Pancreas (tissue), 10 donors: ENCODE data around the gene MORN5. TPM values are rescaled to one million over a fixed set of nuclear protein-coding genes. Genes with fewer than 3 reads are reported as not detected.

Source experiments
- ATAC-seq, 4 donors: fragments of 200-7000 bp; cut with Tn5 transposase; one replicate each; pipeline versions ENCODE4 v1.8.0 to v1.9.1; 2020; ENCODE audit warnings: mild to moderate bottlenecking in 4 of 4, moderate library complexity in 4 of 4
- DNase-seq, 6 donors: peaks; one replicate each; pipeline ENCODE4 v3.0.0-alpha.2; 2020
- FAIRE-seq: peaks from 2 replicates; lab custom pipeline; 2012; peaks lifted over from hg19 to GRCh38; lab: Jason Lieb, UNC
- H3K27ac ChIP-seq, 4 donors: fragments of 200-600 bp; sonication (generic); 1 replicate in 3 of 4; 2 replicates in 1 of 4; pipeline versions ENCODE4 v1.5.0 to v1.8.0; 2020
- H3K27me3 ChIP-seq, 4 donors: fragments of 200-600 bp; one replicate each; pipeline ENCODE4 v1.8.0; 2021
- H3K36me3 ChIP-seq, 3 donors: fragments of 200-600 bp; sonication (generic) in 1 of 3; one replicate each; pipeline versions ENCODE4 v1.5.0 to v1.8.0; 2020 to 2021
- H3K4me1 ChIP-seq, 3 donors: fragments of 200-600 bp; one replicate each; pipeline ENCODE4 v1.8.0; 2021
- H3K4me3 ChIP-seq, 4 donors: fragments of 200-600 bp; sonication (generic) in 2 of 4; one replicate each; pipeline versions ENCODE4 v1.5.0 to v1.8.0; 2020 to 2021
- H3K9me3 ChIP-seq, 4 donors: fragments of 200-600 bp; one replicate each; pipeline ENCODE4 v1.8.0; 2021
- WGBS, 2 donors: extraction: QIAGEN DNeasy Blood & Tissue Kit; methylation state at CpG; one replicate each; pipeline ENCODE4 v1.1.7; 2013; 5-methylcytosine and 5-hydroxymethylcytosine counted together
- intact Hi-C, 3 donors: fragments of 100-400 bp; cut with DNase I; formaldehyde crosslinking; loops; one replicate each; pipeline versions ENCODE4 v1.11.1 to v1.14.2; 2022
- polyA plus RNA-seq, 2 donors: library from polyadenylated mRNA; stranded (reverse); fragments of 200-250 nt; gene quantifications; one replicate each; pipeline ENCODE4 v1.2.3, GENCODE V29; 2013
- total RNA-seq, 6 donors: library from RNA; stranded (reverse); fragmentation: NEBNext Ultra II Directional in 4 of 6; extraction: Animal tissue kit (Norgen Biotek cat#: 25700) in 4 of 6; gene quantifications; one replicate each; pipeline versions ENCODE4 v1.2.1 to v1.2.4, GENCODE V29; 2021 to 2023
- TF ChIP-seq, protein P1 (sequence below), 4 donors: fragments of 200-600 bp; sonication (generic) in 3 of 4; IDR thresholded peaks; one replicate each; pipeline versions ENCODE4 v1.5.0 to v1.8.0; 2021; ENCODE audit warnings: antibody characterized with exemption in 4 of 4
- donor health status: healthy with polysubstance abuse.
- donor health status: DM: no; HTN: no; CAD: no; lungs with moderate emphysema.
- donor health status: DM: no; HTN: no; CAD: no.
- donor health status: control.
- donor health status: control.
- donor health status: Bipolar disorder and iron deficiency.
- donor health status: DM: yes; HTN: yes; CAD: no.
- donor health status: DM: no; HTN: no; CAD: no.
- donor health status: DM: no; HTN: no; CAD: no.
- donor health status: DM: yes; HTN: yes; CAD: no.

Gene MORN5
- total and polyA plus RNA-seq, 8 donors = 0.45 to 0.79 (median 0.71) TPM; not detected in 5

DNA sequence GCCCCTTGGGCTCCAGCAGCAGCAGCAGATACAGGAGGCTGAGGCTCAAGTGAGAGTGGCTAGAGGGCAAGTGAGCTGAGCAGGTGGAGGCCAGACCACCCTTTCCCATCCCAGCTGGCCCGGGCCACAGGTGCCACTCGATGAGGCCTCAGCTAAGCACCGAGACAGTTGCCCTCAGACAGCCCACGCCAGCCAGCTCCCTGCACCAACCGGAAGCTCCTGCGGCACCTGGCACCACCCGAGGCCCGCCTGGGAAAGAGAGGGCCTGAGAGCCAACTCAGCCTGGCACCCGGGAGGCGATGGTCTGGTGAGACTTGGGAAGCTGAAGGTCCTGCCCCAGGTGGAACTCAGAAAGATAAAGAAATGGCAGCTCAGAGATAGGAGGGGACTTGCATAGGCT, 38.3 kb upstream of the MORN5 start:
- peak in 2 of 6 donors; percentile 33 to 53 for DNase-seq
- TF ChIP-seq, protein P1, sequence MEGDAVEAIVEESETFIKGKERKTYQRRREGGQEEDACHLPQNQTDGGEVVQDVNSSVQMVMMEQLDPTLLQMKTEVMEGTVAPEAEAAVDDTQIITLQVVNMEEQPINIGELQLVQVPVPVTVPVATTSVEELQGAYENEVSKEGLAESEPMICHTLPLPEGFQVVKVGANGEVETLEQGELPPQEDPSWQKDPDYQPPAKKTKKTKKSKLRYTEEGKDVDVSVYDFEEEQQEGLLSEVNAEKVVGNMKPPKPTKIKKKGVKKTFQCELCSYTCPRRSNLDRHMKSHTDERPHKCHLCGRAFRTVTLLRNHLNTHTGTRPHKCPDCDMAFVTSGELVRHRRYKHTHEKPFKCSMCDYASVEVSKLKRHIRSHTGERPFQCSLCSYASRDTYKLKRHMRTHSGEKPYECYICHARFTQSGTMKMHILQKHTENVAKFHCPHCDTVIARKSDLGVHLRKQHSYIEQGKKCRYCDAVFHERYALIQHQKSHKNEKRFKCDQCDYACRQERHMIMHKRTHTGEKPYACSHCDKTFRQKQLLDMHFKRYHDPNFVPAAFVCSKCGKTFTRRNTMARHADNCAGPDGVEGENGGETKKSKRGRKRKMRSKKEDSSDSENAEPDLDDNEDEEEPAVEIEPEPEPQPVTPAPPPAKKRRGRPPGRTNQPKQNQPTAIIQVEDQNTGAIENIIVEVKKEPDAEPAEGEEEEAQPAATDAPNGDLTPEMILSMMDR (IDR thresholded peaks at IDR 0.05) = no peak
- Histone ChIP-seq H3K9me3 (no peaks in the 10 kb centered on the region), H3K27me3 (no peaks in the 10 kb centered on the region), H3K27ac (no peak overlapping the region), H3K36me3 (no peaks in the 10 kb centered on the region), H3K4me1 (peaks cover 0 to 2% (median 0%) of the 10 kb centered on the region in 3 donors), H3K4me3 (no peak overlapping the region)
- no peak for FAIRE-seq
- peak in 2 of 4 donors; percentile 31 to 51 for ATAC-seq
- 42 to 51% methylated on average over 9 to 10 of the region's 10 CpGs for WGBS, 2 donors
- intact Hi-C loops = no loop called here

DNA sequence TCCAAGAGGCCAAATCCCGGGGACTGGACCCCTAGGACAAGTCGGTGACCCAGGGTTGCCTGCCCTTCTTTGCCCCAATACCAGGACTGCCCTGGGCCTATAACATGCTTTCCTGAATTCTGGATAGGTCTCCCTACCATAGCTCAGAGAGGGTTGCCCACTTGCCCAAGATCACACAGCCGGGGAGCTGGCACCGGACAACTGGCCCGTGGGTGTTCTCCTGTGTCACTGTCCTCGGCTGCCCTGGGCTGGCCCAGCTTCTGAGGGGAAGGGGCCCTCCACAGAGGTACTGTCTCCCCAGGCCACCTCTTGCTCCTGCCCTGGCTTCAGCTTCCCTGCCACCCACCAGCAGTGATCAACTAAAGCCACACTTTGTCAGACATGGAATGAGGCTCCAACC, 37.8 kb upstream of the MORN5 start:
- DNase-seq (no peak), ATAC-seq (no peak), FAIRE-seq (no peak)
- TF ChIP-seq, protein P1 (IDR thresholded peaks at IDR 0.05) = no peak
- WGBS, 2 donors = 90 to 93% methylated on average over 6 of the region's 6 CpGs
- no peak overlapping the region for H3K27ac ChIP-seq
- H3K4me3 ChIP-seq = no peak overlapping the region
- H3K27me3 ChIP-seq = no peaks in the 10 kb centered on the region
- intact Hi-C loops = no loop called here
- peaks cover 0 to 5% (median 0%) of the 10 kb centered on the region in 3 donors for H3K4me1 ChIP-seq
- no peaks in the 10 kb centered on the region for H3K9me3 ChIP-seq
- no peaks in the 10 kb centered on the region for H3K36me3 ChIP-seq

DNA sequence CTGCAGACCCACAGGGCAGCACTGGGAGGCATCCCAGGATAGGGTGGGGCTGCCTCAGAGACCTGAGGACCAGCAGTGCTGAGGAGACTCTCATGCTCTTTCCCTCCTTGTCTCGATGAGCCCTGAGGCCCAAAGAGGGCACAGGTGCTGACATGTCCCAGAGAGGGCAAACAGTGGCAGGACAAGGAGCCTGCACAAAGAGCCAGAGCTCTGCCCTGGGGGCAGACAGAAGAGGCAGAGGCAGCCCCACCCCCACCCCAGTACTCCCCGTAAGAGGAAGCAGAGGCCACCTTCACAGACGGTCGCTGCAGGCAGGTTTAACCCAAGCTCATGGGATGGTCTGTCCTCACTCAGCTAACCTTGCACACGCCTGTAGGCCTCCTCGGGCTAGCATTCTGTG, 37.2 kb upstream of the MORN5 start:
- TF ChIP-seq, protein P1 (IDR thresholded peaks at IDR 0.05) = no peak
- intact Hi-C loops = no loop called here
- 57 to 62% methylated on average over 6 of the region's 6 CpGs for WGBS, 2 donors
- Histone ChIP-seq H3K27ac (no peak overlapping the region), H3K36me3 (no peaks in the 10 kb centered on the region), H3K4me1 (peaks cover 0 to 5% (median 0%) of the 10 kb centered on the region in 3 donors), H3K27me3 (no peaks in the 10 kb centered on the region), H3K4me3 (no peak overlapping the region), H3K9me3 (no peaks in the 10 kb centered on the region)
- ATAC-seq (no peak), DNase-seq (no peak), FAIRE-seq (no peak)

DNA sequence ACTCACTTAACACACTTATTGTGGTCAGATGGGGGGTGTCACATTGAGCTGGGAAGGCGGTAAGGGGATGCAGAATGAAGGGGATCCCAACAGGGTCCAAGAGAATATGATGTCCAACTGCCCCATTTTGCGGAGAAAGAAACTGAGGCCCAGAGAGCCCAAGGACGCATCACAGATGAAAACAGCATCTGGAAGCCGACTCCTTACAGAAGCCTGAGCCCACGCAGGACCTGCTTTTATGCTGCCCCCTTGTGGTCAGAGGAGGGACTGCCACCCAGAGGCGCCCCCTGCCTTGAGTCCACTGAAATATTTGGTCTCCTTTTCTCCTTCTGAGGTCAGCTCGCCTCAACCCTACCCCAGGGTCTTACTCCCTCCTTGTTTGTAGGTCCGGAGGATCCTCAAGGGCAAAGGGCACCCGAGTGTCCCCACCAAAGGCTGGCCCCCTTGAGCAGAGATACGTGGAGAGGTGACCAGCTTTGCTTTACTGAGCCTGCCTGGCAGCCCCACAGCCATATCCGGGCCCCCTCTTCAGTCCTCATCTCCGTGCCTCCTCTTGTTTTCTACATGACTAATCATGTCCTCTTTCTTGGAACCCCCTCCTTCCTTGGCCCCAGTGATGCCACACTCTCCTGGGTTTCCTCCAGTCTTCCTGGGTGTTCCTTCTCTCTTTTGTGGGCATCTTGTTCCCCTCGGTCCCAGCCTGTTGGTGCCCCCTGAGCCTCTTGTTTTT, 36.6 kb upstream of the MORN5 start:
- FAIRE-seq (no peak), ATAC-seq (peak in 3 of 4 donors; percentile 72 to 80 (median 77)), DNase-seq (peak in 5 of 6 donors; percentile 32 to 91 (median 75))
- 26 to 27% methylated on average over 13 of the region's 13 CpGs for WGBS, 2 donors
- no peaks in the 10 kb centered on the region for H3K27me3 ChIP-seq
- H3K4me3 ChIP-seq = no peak overlapping the region
- no peaks in the 10 kb centered on the region for H3K9me3 ChIP-seq
- intact Hi-C loops = no loop called here
- H3K4me1 ChIP-seq = peaks cover 0 to 5% (median 0%) of the 10 kb centered on the region in 3 donors
- no peak overlapping the region for H3K27ac ChIP-seq
- TF ChIP-seq, protein P1 (IDR thresholded peaks at IDR 0.05) = peak; percentile 92 to 97 (median 94)
- H3K36me3 ChIP-seq = no peaks in the 10 kb centered on the region

DNA sequence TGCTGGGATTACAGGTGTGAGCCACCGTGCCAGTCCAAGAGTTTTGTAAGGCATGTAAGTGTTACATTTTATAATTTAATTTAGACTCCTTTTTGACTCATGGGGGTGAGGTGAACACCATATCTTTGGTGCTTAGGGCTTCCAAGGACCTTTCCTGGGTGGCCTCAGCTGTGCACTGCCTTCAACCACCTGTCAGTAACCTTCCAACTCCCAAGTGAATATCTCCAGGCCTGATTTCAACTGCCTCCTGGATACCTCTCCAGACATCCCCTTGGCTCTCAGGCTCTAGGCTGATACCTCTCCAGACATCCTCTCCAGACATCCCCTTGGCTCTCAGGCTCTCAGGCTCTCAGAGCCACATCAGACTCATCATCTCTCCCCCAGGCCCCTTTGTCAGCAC, 35.7 kb upstream of the MORN5 start:
- H3K27ac ChIP-seq = no peak overlapping the region
- FAIRE-seq (no peak), ATAC-seq (no peak), DNase-seq (no peak)
- TF ChIP-seq, protein P1 (IDR thresholded peaks at IDR 0.05) = no peak
- 55 to 78% methylated on average over 1 of the region's 1 CpG for WGBS, 2 donors
- intact Hi-C loops = no loop called here
- H3K9me3 ChIP-seq = no peaks in the 10 kb centered on the region
- no peak overlapping the region for H3K4me3 ChIP-seq
- no peaks in the 10 kb centered on the region for H3K27me3 ChIP-seq
- H3K36me3 ChIP-seq = no peaks in the 10 kb centered on the region
- H3K4me1 ChIP-seq = peaks cover 0 to 5% (median 0%) of the 10 kb centered on the region in 3 donors
